Neutrophil (primary cell): ENCODE measurements around the gene RASGRF1.

ENCODE experiments used
- H3K27ac ChIP-seq: fragments of 200-600 bp; sonication (generic); 2 replicates; pipeline ENCODE4 v1.5.1; 2016; ENCODE audit warnings: mild to moderate bottlenecking, moderate library complexity
- H3K27me3 ChIP-seq: fragments of 200-600 bp; sonication (generic); 2 replicates; pipeline ENCODE4 v1.6.0; 2016; ENCODE audit warnings: mild to moderate bottlenecking
- H3K36me3 ChIP-seq: fragments of 200-600 bp; sonication (generic); 2 replicates; pipeline ENCODE4 v1.5.1; 2017
- H3K4me1 ChIP-seq, 2 experiments: fragments of 200-600 bp in 1 of 2; sonication (generic) in 1 of 2; 1 replicate in 1 of 2; 2 replicates in 1 of 2; pipeline versions ENCODE4 v1.5.1 to v1.6.1; 2013 to 2016; ENCODE audit warnings: low read depth in 1 of 2, low read length in 1 of 2, mild to moderate bottlenecking in 1 of 2, moderate library complexity in 1 of 2; ENCODE audit not compliant: control insufficient read depth in 1 of 2, insufficient read depth in 1 of 2
- H3K4me3 ChIP-seq, 2 experiments: fragments of 200-600 bp in 1 of 2; sonication (generic) in 1 of 2; 1 replicate in 1 of 2; 2 replicates in 1 of 2; pipeline ENCODE4 v1.5.1; 2013 to 2016; ENCODE audit warnings: low read depth in 1 of 2, low read length in 1 of 2, mild to moderate bottlenecking in 1 of 2, moderate library complexity in 1 of 2
- H3K9me3 ChIP-seq: fragments of 200-600 bp; sonication (generic); 2 replicates; pipeline ENCODE4 v1.5.1; 2016
- TF ChIP-seq, protein P1 (sequence below): fragments of 200-600 bp; sonication (generic); IDR thresholded peaks from 2 replicates; pipeline ENCODE4 v1.5.1; 2016; ENCODE audit warnings: antibody characterized with exemption

Gene RASGRF1

GRCh38 chr15:79094611-79095021 lies 4.0 kb upstream of the RASGRF1 start:
- H3K27me3 ChIP-seq: peaks cover 100% of the 10 kb centered on the region
- TF ChIP-seq, protein P1, sequence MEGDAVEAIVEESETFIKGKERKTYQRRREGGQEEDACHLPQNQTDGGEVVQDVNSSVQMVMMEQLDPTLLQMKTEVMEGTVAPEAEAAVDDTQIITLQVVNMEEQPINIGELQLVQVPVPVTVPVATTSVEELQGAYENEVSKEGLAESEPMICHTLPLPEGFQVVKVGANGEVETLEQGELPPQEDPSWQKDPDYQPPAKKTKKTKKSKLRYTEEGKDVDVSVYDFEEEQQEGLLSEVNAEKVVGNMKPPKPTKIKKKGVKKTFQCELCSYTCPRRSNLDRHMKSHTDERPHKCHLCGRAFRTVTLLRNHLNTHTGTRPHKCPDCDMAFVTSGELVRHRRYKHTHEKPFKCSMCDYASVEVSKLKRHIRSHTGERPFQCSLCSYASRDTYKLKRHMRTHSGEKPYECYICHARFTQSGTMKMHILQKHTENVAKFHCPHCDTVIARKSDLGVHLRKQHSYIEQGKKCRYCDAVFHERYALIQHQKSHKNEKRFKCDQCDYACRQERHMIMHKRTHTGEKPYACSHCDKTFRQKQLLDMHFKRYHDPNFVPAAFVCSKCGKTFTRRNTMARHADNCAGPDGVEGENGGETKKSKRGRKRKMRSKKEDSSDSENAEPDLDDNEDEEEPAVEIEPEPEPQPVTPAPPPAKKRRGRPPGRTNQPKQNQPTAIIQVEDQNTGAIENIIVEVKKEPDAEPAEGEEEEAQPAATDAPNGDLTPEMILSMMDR: no peak

GRCh38 chr15:79093352-79093935 lies 2.9 kb upstream of the RASGRF1 start:
- H3K9me3 ChIP-seq: no peaks in the 10 kb centered on the region
- TF ChIP-seq, protein P1: no peak
- no peak overlapping the region for H3K27ac ChIP-seq
- no peaks in the 10 kb centered on the region for H3K4me1 ChIP-seq
- H3K27me3 ChIP-seq: peaks cover 100% of the 10 kb centered on the region
- H3K36me3 ChIP-seq: no peaks in the 10 kb centered on the region
- H3K4me3 ChIP-seq: no peak overlapping the region

More at GRCh38 chr15:79094611-79095021, 4.0 kb upstream of the RASGRF1 start:
- H3K27ac ChIP-seq: no peak overlapping the region
- H3K4me3 ChIP-seq: no peak overlapping the region
- no peaks in the 10 kb centered on the region for H3K4me1 ChIP-seq
- H3K9me3 ChIP-seq: no peaks in the 10 kb centered on the region
- no peaks in the 10 kb centered on the region for H3K36me3 ChIP-seq

DNA sequence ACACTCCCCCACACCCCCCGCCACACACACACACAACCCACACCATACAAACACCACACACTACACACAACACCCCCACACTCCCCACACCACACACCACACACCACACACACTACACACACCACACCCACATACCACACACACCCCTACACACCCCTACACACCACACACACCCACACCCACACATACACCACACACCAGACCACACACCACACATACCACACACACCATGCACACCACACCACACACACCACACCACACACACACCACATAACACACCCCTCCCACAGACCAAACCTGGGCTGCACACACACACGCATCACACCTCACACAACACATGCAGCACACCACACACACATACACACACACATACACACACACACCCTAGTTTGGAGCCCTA lies 1.8 kb upstream of the RASGRF1 start:
- TF ChIP-seq, protein P1: no peak
- Histone ChIP-seq H3K4me1 (no peaks in the 10 kb centered on the region), H3K9me3 (no peaks in the 10 kb centered on the region), H3K36me3 (no peaks in the 10 kb centered on the region), H3K4me3 (no peak overlapping the region), H3K27me3 (peaks cover 100% of the 10 kb centered on the region), H3K27ac (no peak overlapping the region)

DNA sequence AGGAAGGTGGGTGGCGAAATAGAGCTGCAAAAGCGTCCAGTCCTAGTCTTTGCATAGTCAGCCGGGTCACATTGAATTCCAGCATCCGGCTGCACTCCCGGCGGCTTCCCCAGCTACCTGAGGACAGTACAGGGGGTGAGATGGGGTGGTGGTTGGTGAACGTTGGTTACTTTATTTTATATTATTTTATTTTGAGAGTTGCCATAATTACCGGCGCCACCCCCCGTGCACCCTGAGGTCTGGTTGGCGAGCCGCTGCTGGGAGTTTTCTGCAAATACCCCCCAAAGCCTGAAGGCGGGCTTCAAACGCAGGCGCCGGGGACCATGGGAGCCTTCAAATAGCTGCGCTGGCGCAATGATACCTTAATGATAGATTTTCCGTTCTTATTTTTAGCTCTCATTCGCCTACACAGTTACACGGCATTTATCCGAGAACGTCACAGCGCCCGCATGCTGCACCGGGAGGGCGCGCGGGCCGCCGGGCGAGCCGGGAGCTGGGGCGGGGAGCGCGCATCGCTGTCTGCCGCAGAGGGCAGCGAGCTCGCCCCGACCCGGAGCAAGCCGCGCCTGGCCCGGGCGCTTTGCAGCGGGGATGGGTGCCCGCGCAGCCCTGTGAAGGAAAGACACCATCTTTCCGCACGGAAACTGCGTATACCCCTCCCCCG lies 756 bp upstream of the RASGRF1 start:
- Histone ChIP-seq H3K27ac (no peak overlapping the region), H3K36me3 (no peaks in the 10 kb centered on the region), H3K4me3 (no peak overlapping the region), H3K4me1 (no peaks in the 10 kb centered on the region), H3K27me3 (peaks cover 100% of the 10 kb centered on the region), H3K9me3 (no peaks in the 10 kb centered on the region)
- TF ChIP-seq, protein P1: no peak

DNA sequence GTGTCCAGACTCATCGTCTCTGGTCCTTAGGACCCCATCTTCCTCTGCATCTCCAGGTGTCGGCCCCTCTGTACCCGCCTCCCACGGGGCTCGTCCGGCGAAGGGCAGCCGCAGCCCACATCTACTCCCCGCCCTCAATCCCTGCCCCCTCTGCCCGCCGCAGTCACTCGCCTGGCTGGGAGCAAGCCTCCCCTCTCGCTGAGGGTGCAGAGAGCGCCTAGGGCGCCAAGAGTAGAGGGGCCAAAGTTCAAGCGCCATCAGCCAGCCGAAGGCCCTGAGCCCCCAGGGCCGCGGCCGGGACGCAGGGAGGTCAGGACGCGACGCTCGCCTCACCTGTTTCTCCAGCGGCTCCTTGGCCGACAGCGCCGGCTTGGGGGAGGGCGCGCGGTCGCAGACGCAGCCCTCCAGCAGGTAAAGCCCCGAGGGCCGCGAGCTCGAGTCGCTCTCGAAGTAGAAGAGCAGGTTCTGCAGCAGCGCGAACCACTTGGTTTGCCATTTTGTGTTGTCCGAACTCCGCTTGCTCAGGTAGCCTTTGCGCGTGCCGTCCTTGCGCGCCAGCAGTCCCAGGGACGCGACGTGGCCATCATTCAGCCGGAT lies 592 bp downstream of the RASGRF1 start:
- TF ChIP-seq, protein P1: no peak
- Histone ChIP-seq H3K4me1 (no peaks in the 10 kb centered on the region), H3K9me3 (no peaks in the 10 kb centered on the region), H3K27me3 (peaks cover 100% of the 10 kb centered on the region), H3K27ac (no peak overlapping the region), H3K4me3 (no peak overlapping the region), H3K36me3 (no peaks in the 10 kb centered on the region)
